Neural cell (in vitro differentiated cells): ENCODE data around the gene SDC3. TPM values are rescaled to one million over a fixed set of nuclear protein-coding genes. Genes with fewer than 3 reads are reported as not detected.
A peak's percentile ranks its signal among the peaks of the same experiment; 100 is the strongest.

Experiments
- H2AFZ ChIP-seq: fragments of 200-600, 300-800 bp; sonication (generic), shearing (Covaris generic); 2 replicates; pipeline ENCODE4 v1.6.0; 2014; ENCODE audit warnings: low read depth, mild to moderate bottlenecking, antibody characterized with exemption, low read length, moderate library complexity
- H3F3A ChIP-seq: fragments of 200-600 bp; shearing (Covaris generic); 2 replicates; pipeline ENCODE4 v1.6.1; 2016; ENCODE audit warnings: mild to moderate bottlenecking, moderate library complexity, mixed read lengths, antibody characterized with exemption, low read length; ENCODE audit not compliant: insufficient read depth, poor library complexity, severe bottlenecking
- H3K27ac ChIP-seq: fragments of 200-600, 300-800 bp; sonication (generic), shearing (Covaris generic); 2 replicates; pipeline ENCODE4 v1.5.1; 2014; ENCODE audit warnings: mild to moderate bottlenecking, low read length, moderate library complexity
- H3K27me3 ChIP-seq: fragments of 300-800, 200-600 bp; sonication (generic), shearing (Covaris generic); 2 replicates; pipeline ENCODE4 v1.6.0; 2014; ENCODE audit warnings: mild to moderate bottlenecking, low read depth, low read length, moderate library complexity; ENCODE audit not compliant: insufficient read depth
- H3K36me3 ChIP-seq: fragments of 300-800, 200-600 bp; sonication (generic), shearing (Covaris generic); 2 replicates; pipeline ENCODE4 v1.5.1; 2014; ENCODE audit warnings: mild to moderate bottlenecking, antibody characterized with exemption, low read length, moderate library complexity; ENCODE audit not compliant: insufficient read depth
- H3K4me2 ChIP-seq: fragments of 300-800, 200-600 bp; sonication (generic), shearing (Covaris generic); 2 replicates; pipeline ENCODE4 v1.6.0; 2014; ENCODE audit warnings: mild to moderate bottlenecking, low read length
- H3K4me3 ChIP-seq: fragments of 300-800, 200-600 bp; sonication (generic), shearing (Covaris generic); 2 replicates; pipeline ENCODE4 v1.5.1; 2014; ENCODE audit warnings: mild to moderate bottlenecking, low read length, moderate library complexity
- H3K79me2 ChIP-seq: fragments of 200-600 bp; shearing (Covaris generic); replicated peaks from 2 replicates; pipeline ENCODE4 v1.6.0; 2014; ENCODE audit warnings: mild to moderate bottlenecking, low read length, moderate library complexity; ENCODE audit not compliant: insufficient read depth
- H3K9ac ChIP-seq: fragments of 300-800, 200-600 bp; sonication (generic), shearing (Covaris generic); 2 replicates; pipeline ENCODE4 v1.6.1; 2016; ENCODE audit warnings: mild to moderate bottlenecking, low read length, mixed read lengths
- H3K9me2 ChIP-seq: fragments of 200-600 bp; shearing (Covaris generic); 2 replicates; pipeline ENCODE4 v1.6.1; 2016; ENCODE audit warnings: mild to moderate bottlenecking, low read length, mixed read lengths; ENCODE audit not compliant: insufficient read depth
- H3K9me3 ChIP-seq: fragments of 200-600, 300-800 bp; sonication (generic), shearing (Covaris generic); 2 replicates; pipeline ENCODE4 v1.6.1; 2016; ENCODE audit warnings: mild to moderate bottlenecking, mixed run types, low read length, moderate library complexity, mixed read lengths
- H4K20me1 ChIP-seq: fragments of 200-600 bp; shearing (Covaris generic); 2 replicates; pipeline ENCODE4 v1.6.1; 2016; ENCODE audit warnings: mild to moderate bottlenecking, mixed run types; ENCODE audit not compliant: insufficient read depth
- CTCF ChIP-seq: fragments of 450-650 bp; IDR thresholded peaks from 2 replicates; pipeline ENCODE4 v1.5.1; 2014; ENCODE audit warnings: antibody characterized with exemption, mild to moderate bottlenecking, moderate library complexity; ENCODE audit not compliant: poor library complexity, severe bottlenecking
- EP300 ChIP-seq: fragments of 450-650 bp; conservative IDR thresholded peaks from 2 replicates; pipeline ENCODE4 v1.6.1; 2014; ENCODE audit warnings: antibody characterized with exemption, mild to moderate bottlenecking, moderate library complexity; ENCODE audit not compliant: poor library complexity, severe bottlenecking
- EZH2 ChIP-seq: fragments of 200-600, 300-800 bp; shearing (Covaris generic), sonication (generic); IDR thresholded peaks from 2 replicates; pipeline ENCODE4 v1.6.1; 2014; ENCODE audit warnings: antibody characterized with exemption, low read length, borderline replicate concordance, mild to moderate bottlenecking; ENCODE audit not compliant: insufficient read depth, poor library complexity, severe bottlenecking
- MXI1 ChIP-seq: fragments of 450-650 bp; conservative IDR thresholded peaks from 2 replicates; pipeline ENCODE4 v1.6.1; 2014; ENCODE audit warnings: antibody characterized with exemption, mild to moderate bottlenecking; ENCODE audit not compliant: poor library complexity, severe bottlenecking
- POLR2AphosphoS5 ChIP-seq: IDR thresholded peaks from 2 replicates; pipeline ENCODE4 v1.6.1; 2012
- RAD21 ChIP-seq: fragments of 450-650 bp; conservative IDR thresholded peaks from 2 replicates; pipeline ENCODE4 v1.6.1; 2014; ENCODE audit warnings: antibody characterized with exemption, mild to moderate bottlenecking, moderate library complexity
- SMC3 ChIP-seq: fragments of 450-650 bp; conservative IDR thresholded peaks from 2 replicates; pipeline ENCODE4 v1.6.1; 2014; ENCODE audit warnings: antibody characterized with exemption, mild to moderate bottlenecking, moderate library complexity; ENCODE audit not compliant: poor library complexity
- TAF1 ChIP-seq: IDR thresholded peaks from 2 replicates; pipeline ENCODE4 v1.6.1; 2012; ENCODE audit warnings: low read depth
- polyA plus RNA-seq: library from polyadenylated mRNA; depleted of rRNA; stranded (reverse); fragments of >200 nt; gene quantifications from 2 replicates; pipeline ENCODE4 v1.2.3, GENCODE V29; 2014
- TF ChIP-seq, protein P1 (sequence below): IDR thresholded peaks from 2 replicates; pipeline ENCODE4 v1.6.1; 2012; ENCODE audit warnings: borderline replicate concordance

SDC3 gene
- polyA plus RNA-seq, 1 donor from 2014 or later = 55.2 TPM

DNA sequence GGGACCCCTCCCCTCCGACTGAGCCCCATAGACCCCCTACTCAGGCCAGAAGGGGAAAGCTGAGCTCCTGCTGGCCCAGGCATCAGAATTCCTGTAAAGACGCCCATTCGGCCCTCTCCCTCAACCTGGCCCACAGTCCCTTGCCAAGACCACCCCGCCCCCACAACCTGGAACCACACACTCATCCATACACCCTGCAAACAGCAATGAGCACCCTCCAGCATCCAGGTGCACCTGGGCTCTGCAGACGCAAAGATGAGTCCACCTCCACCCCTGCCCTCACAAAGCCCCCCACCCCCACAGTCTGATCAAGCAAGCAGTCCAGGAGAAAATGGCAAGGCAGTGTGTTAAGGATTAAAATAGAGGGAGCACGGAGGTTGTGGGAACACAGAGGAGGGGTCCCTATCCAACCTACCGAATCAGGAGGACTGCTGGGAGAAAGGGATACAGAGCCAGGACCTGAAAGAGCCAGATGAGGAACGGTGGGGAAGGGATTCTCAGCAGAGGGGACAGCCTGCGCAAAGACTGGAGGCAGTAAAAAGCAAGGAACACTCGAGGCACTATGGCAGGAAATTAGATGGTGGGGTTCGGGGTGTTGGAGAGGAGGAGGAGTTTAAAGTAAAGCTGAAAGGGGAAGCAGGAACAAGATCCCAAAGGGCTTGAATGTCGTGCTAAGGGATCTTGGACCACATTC, 83.7 kb downstream of the SDC3 start:
- Histone ChIP-seq H3K36me3 (no peaks in the 10 kb centered on the region), H3K27ac (peak overlapping the region; percentile 97), H4K20me1 (no peaks in the 10 kb centered on the region), H3K4me3 (peak overlapping the region; percentile 65), H3K27me3 (no peaks in the 10 kb centered on the region), H3K9me3 (no peaks in the 10 kb centered on the region), H3K9ac (peak overlapping the region; percentile 89), H3K9me2 (no peaks in the 10 kb centered on the region), H3K79me2 (no peaks in the 10 kb centered on the region), H3F3A (no peaks in the 10 kb centered on the region), H2AFZ (no peak overlapping the region), H3K4me2 (peak overlapping the region; percentile 15)
- TF ChIP-seq EZH2 (no peak), POLR2AphosphoS5 (peak; percentile 5)

DNA sequence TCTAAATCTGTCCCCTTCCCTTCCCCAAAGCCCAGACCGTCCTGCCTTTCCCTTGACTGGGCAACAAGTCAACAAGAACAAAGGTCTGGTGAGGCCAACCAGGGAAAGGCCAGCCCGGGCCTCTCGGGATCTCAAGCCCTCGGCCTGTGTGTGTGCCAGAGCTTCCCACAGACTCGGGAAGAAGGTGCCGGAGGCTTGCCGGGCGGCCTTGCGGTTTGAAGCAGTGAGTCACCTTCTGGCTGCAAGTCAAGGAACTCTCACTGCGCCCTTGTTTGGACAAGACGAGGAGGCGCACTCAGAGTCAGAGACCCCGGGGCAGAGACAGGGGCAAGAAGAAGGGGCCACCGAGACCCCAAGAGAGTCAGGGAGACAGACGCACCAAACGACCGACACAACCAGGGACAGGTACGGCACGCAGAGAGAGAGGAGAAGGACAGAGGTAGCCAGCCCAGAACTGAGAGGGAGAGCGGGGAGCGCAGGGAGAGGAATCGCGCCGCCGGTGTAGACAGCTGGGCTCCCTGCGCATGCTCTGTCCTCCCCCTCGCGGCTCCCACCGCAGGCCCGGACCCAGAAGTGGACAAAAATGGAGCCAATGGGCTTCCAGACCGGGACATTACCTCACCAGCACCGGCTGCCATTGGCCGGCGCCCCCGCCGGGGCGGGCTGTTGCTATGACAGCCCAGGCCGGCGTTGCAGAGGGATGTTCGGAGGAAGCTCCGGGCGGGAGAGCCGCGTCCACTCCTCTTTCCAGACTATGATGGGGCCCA, 84.4 kb downstream of the SDC3 start:
- H3K9ac ChIP-seq = peak overlapping the region; percentile 89
- H3K27me3 ChIP-seq = no peaks in the 10 kb centered on the region
- H3K4me3 ChIP-seq = peak overlapping the region; percentile 65
- no peaks in the 10 kb centered on the region for H4K20me1 ChIP-seq
- H2AFZ ChIP-seq = peak overlapping the region; percentile 10
- TF ChIP-seq POLR2AphosphoS5 = peak; percentile 98
- TF ChIP-seq, protein P1, sequence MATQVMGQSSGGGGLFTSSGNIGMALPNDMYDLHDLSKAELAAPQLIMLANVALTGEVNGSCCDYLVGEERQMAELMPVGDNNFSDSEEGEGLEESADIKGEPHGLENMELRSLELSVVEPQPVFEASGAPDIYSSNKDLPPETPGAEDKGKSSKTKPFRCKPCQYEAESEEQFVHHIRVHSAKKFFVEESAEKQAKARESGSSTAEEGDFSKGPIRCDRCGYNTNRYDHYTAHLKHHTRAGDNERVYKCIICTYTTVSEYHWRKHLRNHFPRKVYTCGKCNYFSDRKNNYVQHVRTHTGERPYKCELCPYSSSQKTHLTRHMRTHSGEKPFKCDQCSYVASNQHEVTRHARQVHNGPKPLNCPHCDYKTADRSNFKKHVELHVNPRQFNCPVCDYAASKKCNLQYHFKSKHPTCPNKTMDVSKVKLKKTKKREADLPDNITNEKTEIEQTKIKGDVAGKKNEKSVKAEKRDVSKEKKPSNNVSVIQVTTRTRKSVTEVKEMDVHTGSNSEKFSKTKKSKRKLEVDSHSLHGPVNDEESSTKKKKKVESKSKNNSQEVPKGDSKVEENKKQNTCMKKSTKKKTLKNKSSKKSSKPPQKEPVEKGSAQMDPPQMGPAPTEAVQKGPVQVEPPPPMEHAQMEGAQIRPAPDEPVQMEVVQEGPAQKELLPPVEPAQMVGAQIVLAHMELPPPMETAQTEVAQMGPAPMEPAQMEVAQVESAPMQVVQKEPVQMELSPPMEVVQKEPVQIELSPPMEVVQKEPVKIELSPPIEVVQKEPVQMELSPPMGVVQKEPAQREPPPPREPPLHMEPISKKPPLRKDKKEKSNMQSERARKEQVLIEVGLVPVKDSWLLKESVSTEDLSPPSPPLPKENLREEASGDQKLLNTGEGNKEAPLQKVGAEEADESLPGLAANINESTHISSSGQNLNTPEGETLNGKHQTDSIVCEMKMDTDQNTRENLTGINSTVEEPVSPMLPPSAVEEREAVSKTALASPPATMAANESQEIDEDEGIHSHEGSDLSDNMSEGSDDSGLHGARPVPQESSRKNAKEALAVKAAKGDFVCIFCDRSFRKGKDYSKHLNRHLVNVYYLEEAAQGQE = peak; percentile 68
- peak; percentile 51 for TF ChIP-seq RAD21
- peak; percentile 24 for TF ChIP-seq CTCF
- peak; percentile 35 for TF ChIP-seq MXI1
- TF ChIP-seq TAF1 = peak; percentile 78
- TF ChIP-seq SMC3 = no peak
- peak; percentile 18 for TF ChIP-seq EP300
- no peak for TF ChIP-seq EZH2
- no peaks in the 10 kb centered on the region for H3K36me3 ChIP-seq
- H3K4me2 ChIP-seq = peak overlapping the region; percentile 87
- no peaks in the 10 kb centered on the region for H3K9me3 ChIP-seq
- H3K27ac ChIP-seq = peak overlapping the region; percentile 97
- no peaks in the 10 kb centered on the region for H3F3A ChIP-seq
- no peaks in the 10 kb centered on the region for H3K79me2 ChIP-seq
- H3K9me2 ChIP-seq = no peaks in the 10 kb centered on the region
